Psoas muscle (tissue), 8 donors: Measurements from ENCODE around the gene GOLGA6L1. TPM values are rescaled to one million over a fixed set of nuclear protein-coding genes. Genes with fewer than 3 reads are reported as not detected.

Experiments
- ATAC-seq, 4 donors: fragments of 200-7000 bp; cut with Tn5 transposase; one replicate each; pipeline ENCODE4 v1.9.1; 2020; ENCODE audit warnings: moderate library complexity in 3 of 4, mild to moderate bottlenecking in 2 of 4
- DNase-seq, 2 donors: peaks; one replicate each; pipeline ENCODE4 v3.0.0-alpha.2; 2020
- H3K27ac ChIP-seq: fragments of 200-600 bp; one replicate; pipeline ENCODE4 v1.8.0; 2022
- H3K27me3 ChIP-seq, 3 donors: fragments of 200-600 bp in 1 of 3; one replicate each; pipeline versions ENCODE4 v1.6.1 to v1.8.0; 2013 to 2022; ENCODE audit warnings: low read length in 2 of 3, mild to moderate bottlenecking in 2 of 3, moderate library complexity in 1 of 3; ENCODE audit not compliant: insufficient read depth in 3 of 3
- H3K36me3 ChIP-seq, 2 donors: fragments of 200-600 bp in 1 of 2; one replicate each; pipeline versions ENCODE4 v1.6.1 to v1.8.0; 2013 to 2022; ENCODE audit warnings: low read depth in 1 of 2, mild to moderate bottlenecking in 1 of 2, moderate library complexity in 1 of 2; ENCODE audit not compliant: insufficient read depth in 1 of 2
- H3K4me1 ChIP-seq: fragments of 200-600 bp; one replicate; pipeline ENCODE4 v1.8.0; 2022
- H3K4me3 ChIP-seq: fragments of 200-600 bp; one replicate; pipeline ENCODE4 v1.8.0; 2022; ENCODE audit warnings: mild to moderate bottlenecking
- H3K9me3 ChIP-seq: fragments of 200-600 bp; one replicate; pipeline ENCODE4 v1.8.0; 2022
- CTCF ChIP-seq: fragments of 200-600 bp; IDR thresholded peaks from one replicate; pipeline ENCODE4 v1.8.0; 2022; ENCODE audit warnings: antibody characterized with exemption
- WGBS, 3 donors: extraction: QIAGEN DNeasy Blood & Tissue Kit; methylation state at CpG; one replicate each; pipeline versions ENCODE4 v1.1.6 to v1.1.7; 2013; 5-methylcytosine and 5-hydroxymethylcytosine counted together
- intact Hi-C, 2 donors: fragments of 100-400 bp; cut with DNase I; formaldehyde crosslinking; loops; one replicate each; pipeline versions ENCODE4 v1.11.0 to v1.14.2; 2022
- polyA plus RNA-seq, 3 donors: library from polyadenylated mRNA; stranded (reverse); fragments of 200-250 nt; gene quantifications; one replicate each; pipeline ENCODE4 v1.2.3, GENCODE V29; 2013
- total RNA-seq, 4 donors: library from RNA; stranded (reverse); fragmentation: NEBNext Ultra II Directional in 2 of 4; extraction: Animal tissue kit (Norgen Biotek cat#: 25700) in 2 of 4; gene quantifications; one replicate each; pipeline versions ENCODE4 v1.2.1 to v1.2.4, GENCODE V29; 2021 to 2023
- donor health status: healthy with polysubstance abuse.
- donor health status: DM: no; HTN: no; CAD: no; lungs with moderate emphysema.
- donor health status: Bipolar disorder and iron deficiency.
- donor health status: healthy.
- donor health status: DM: yes; HTN: yes; CAD: no.
- donor health status: DM: no; HTN: no; CAD: no.
- donor health status: DM: no; HTN: no; CAD: no.
- donor health status: DM: yes; HTN: yes; CAD: no.

GOLGA6L1 gene
- total and polyA plus RNA-seq, 7 donors = not detected

GRCh38 chr15:23079766-23080165 lies 56.9 kb downstream of the GOLGA6L1 start:
- TF ChIP-seq CTCF = no peak
- Histone ChIP-seq H3K4me1 (no peaks in the 10 kb centered on the region), H3K27ac (no peak overlapping the region), H3K27me3 (peaks cover 0 to 13% (median 0%) of the 10 kb centered on the region in 3 donors), H3K4me3 (no peak overlapping the region), H3K9me3 (no peaks in the 10 kb centered on the region), H3K36me3 (no peaks in the 10 kb centered on the region)
- no peak for DNase-seq
- 78 to 83% (median 81%) methylated on average over 7 of the region's 7 CpGs for WGBS, 3 donors
- intact Hi-C loops = no loop called here
- ATAC-seq = no peak

Other genes with a start within 250 kb of the GOLGA6L1 start
- 10 to 100 TPM; 23.3 to 43.0 (median 28.8) TPM for gene CYFIP1, start 156.5 kb downstream of the GOLGA6L1 start, total RNA-seq
- gene CYFIP1, start 156.5 kb downstream of the GOLGA6L1 start, polyA plus RNA-seq = 10 to 100 TPM in 2 of 3 donors, 1 to 10 TPM in 1; 9.1 to 17.8 (median 10.0) TPM
- 10 to 100 TPM in 3 of 4 donors, 1 to 10 TPM in 1; 9.2 to 15.1 (median 12.1) TPM for gene TUBGCP5, start 97.3 kb downstream of the GOLGA6L1 start, total RNA-seq
- 1 to 10 TPM; 5.1 to 9.3 (median 6.2) TPM for gene TUBGCP5, start 97.3 kb downstream of the GOLGA6L1 start, polyA plus RNA-seq
- gene GOLGA6L26, start 197.4 kb upstream of the GOLGA6L1 start, total RNA-seq = not detected
- not detected for gene GOLGA6L26, start 197.4 kb upstream of the GOLGA6L1 start, polyA plus RNA-seq
- gene GOLGA8S, start 217.9 kb upstream of the GOLGA6L1 start, total RNA-seq = under 1 TPM in 3 of 4 donors, not detected in 1; 0.04 to 0.32 (median 0.07) TPM
- gene GOLGA8S, start 217.9 kb upstream of the GOLGA6L1 start, polyA plus RNA-seq = under 1 TPM in 1 of 3 donors, not detected in 2; 0.01 TPM